Measurements from ENCODE around the gene SNCG.
"Not testable (repeated sequence)": the region's sequence is repeated elsewhere in the genome, so short reads cannot be mapped to it uniquely, and the experiment has no call there.

SNCG gene

GRCh38 chr10:86958116-86958900, at the start of gene SNCG:
TSS of gene SNCG (plus strand) at chr10:86958599. CDS start at chr10:86958698, 99 bp downstream.
- no peak for DNase-seq (ENCODE audit: low read depth in 2 of 2)

- DNase-seq (ENCODE audit: low read depth in 2 of 2), result no peak
Observed at GRCh38 chr10:86914734-86915133, 43.7 kb upstream of the SNCG start.

- DNase-seq (ENCODE audit: low read depth in 2 of 2), result no peak
Observed at GRCh38 chr10:86918022-86918471, 40.4 kb upstream of the SNCG start.

GRCh38 chr10:86922553-86922961, 35.8 kb upstream of the SNCG start:
- DNase-seq (ENCODE audit: low read depth in 2 of 2), result no peak

- no peak for DNase-seq (ENCODE audit: low read depth in 2 of 2)
Observed at GRCh38 chr10:86929468-86930380, 28.7 kb upstream of the SNCG start.

- DNase-seq (ENCODE audit: low read depth in 2 of 2), result no peak
Observed at GRCh38 chr10:86931872-86932271, 26.5 kb upstream of the SNCG start.

GRCh38 chr10:86932674-86933073, 25.7 kb upstream of the SNCG start:
- no peak for DNase-seq (ENCODE audit: low read depth in 2 of 2)

GRCh38 chr10:86934162-86934711, 24.2 kb upstream of the SNCG start:
- not testable (repeated sequence) for DNase-seq (ENCODE audit: low read depth in 2 of 2)

- DNase-seq (ENCODE audit: low read depth in 2 of 2), result no peak
Observed at GRCh38 chr10:86936661-86937501, 21.5 kb upstream of the SNCG start.

GRCh38 chr10:86937502-86938154, 20.8 kb upstream of the SNCG start:
- no peak for DNase-seq (ENCODE audit: low read depth in 2 of 2)

- DNase-seq (ENCODE audit: low read depth in 2 of 2), result no peak
Observed at GRCh38 chr10:86938260-86938659, 20.1 kb upstream of the SNCG start.

GRCh38 chr10:86940076-86940475, 18.3 kb upstream of the SNCG start:
- DNase-seq (ENCODE audit: low read depth in 2 of 2), result not testable (repeated sequence)

- no peak for DNase-seq (ENCODE audit: low read depth in 2 of 2)
Observed at GRCh38 chr10:86940677-86941076, 17.7 kb upstream of the SNCG start.

GRCh38 chr10:86941426-86941825, 17.0 kb upstream of the SNCG start:
- no peak for DNase-seq (ENCODE audit: low read depth in 2 of 2)

- DNase-seq (ENCODE audit: low read depth in 2 of 2), result no peak
Observed at GRCh38 chr10:86941991-86942421, 16.4 kb upstream of the SNCG start.

GRCh38 chr10:86942441-86943315, 15.7 kb upstream of the SNCG start:
- no peak for DNase-seq (ENCODE audit: low read depth in 2 of 2)

GRCh38 chr10:86943316-86944030, 14.9 kb upstream of the SNCG start:
- no peak for DNase-seq (ENCODE audit: low read depth in 2 of 2)

GRCh38 chr10:86944031-86944419, 14.4 kb upstream of the SNCG start:
- no peak for DNase-seq (ENCODE audit: low read depth in 2 of 2)

GRCh38 chr10:86944471-86944870, 13.9 kb upstream of the SNCG start:
- no peak for DNase-seq (ENCODE audit: low read depth in 2 of 2)

Data from stimulated activated CD4-positive, alpha-beta T cell treated with anti-CD3 and anti-CD28 coated beads, Interleukin-1b, Interleukin-23, amount 100 ng/mL, for 1 hour (primary cell).